MM.1S (cell line): ENCODE data around the gene TRPC1.

Experiments
- EZH2 ChIP-seq: fragments of 300-600 bp; sonication (generic); optimal IDR thresholded peaks from 2 replicates; pipeline ENCODE3; 2017; ENCODE audit warnings: low read depth, mild to moderate bottlenecking, antibody characterized with exemption, low read length, mixed read lengths
- EZH2phosphoT487 ChIP-seq: fragments of 300-600 bp; sonication (generic); IDR thresholded peaks from 2 replicates; pipeline ENCODE4 v1.6.1; 2018; ENCODE audit warnings: antibody characterized with exemption, low read length
- TF ChIP-seq, protein P1 (sequence below): fragments of 300-600 bp; sonication (generic); IDR thresholded peaks from 2 replicates; pipeline ENCODE4 v1.5.1; 2016; ENCODE audit warnings: antibody characterized with exemption, low read length, mixed read lengths

DNA sequence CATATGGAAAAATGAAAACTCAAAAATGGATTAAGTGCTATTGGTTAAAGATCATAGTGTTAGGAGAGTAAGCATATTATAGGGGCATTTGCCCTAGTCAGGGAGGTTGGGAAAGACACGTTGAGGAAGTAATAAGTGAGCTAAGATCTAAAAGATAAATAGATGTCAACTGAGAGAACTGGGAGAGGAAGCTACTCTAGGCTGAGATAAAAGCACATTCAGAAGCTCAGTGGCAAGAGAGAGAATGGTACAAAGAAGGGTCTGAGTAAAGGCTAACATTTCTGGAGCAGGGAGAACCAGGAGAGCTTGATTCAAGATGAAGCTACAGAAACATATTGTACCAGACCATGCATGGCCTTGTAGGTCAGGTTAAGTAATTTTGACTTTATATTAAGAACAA, 63.9 kb downstream of the TRPC1 start:
- TF ChIP-seq, protein P1, sequence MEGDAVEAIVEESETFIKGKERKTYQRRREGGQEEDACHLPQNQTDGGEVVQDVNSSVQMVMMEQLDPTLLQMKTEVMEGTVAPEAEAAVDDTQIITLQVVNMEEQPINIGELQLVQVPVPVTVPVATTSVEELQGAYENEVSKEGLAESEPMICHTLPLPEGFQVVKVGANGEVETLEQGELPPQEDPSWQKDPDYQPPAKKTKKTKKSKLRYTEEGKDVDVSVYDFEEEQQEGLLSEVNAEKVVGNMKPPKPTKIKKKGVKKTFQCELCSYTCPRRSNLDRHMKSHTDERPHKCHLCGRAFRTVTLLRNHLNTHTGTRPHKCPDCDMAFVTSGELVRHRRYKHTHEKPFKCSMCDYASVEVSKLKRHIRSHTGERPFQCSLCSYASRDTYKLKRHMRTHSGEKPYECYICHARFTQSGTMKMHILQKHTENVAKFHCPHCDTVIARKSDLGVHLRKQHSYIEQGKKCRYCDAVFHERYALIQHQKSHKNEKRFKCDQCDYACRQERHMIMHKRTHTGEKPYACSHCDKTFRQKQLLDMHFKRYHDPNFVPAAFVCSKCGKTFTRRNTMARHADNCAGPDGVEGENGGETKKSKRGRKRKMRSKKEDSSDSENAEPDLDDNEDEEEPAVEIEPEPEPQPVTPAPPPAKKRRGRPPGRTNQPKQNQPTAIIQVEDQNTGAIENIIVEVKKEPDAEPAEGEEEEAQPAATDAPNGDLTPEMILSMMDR = no peak
- TF ChIP-seq EZH2phosphoT487 (no peak), EZH2 (no peak)
